ENCODE measurements around the gene SPATS2L.

SPATS2L gene

DNA sequence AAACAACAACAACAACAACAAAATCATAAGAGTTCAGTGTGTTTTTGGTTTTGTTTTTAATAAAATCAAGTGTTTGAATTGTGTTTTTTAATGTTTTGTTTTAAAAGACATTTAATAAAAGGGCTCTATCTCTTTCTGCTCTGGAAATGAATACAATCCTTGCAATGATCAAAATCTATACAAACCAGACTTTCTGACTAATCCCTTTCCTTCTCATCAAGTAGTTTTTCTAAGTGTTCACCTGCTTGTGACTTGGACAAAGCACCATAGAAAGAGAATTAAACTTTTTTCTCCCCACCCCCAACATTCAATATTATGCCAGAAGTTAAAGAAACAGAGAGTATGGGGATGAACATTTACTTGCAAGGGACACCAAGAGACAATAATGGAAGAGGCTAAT lies 142.0 kb downstream of the SPATS2L start:
- TF ChIP-seq, protein P1, sequence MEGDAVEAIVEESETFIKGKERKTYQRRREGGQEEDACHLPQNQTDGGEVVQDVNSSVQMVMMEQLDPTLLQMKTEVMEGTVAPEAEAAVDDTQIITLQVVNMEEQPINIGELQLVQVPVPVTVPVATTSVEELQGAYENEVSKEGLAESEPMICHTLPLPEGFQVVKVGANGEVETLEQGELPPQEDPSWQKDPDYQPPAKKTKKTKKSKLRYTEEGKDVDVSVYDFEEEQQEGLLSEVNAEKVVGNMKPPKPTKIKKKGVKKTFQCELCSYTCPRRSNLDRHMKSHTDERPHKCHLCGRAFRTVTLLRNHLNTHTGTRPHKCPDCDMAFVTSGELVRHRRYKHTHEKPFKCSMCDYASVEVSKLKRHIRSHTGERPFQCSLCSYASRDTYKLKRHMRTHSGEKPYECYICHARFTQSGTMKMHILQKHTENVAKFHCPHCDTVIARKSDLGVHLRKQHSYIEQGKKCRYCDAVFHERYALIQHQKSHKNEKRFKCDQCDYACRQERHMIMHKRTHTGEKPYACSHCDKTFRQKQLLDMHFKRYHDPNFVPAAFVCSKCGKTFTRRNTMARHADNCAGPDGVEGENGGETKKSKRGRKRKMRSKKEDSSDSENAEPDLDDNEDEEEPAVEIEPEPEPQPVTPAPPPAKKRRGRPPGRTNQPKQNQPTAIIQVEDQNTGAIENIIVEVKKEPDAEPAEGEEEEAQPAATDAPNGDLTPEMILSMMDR (IDR thresholded peaks at IDR 0.05; ENCODE audit: low read depth, low read length, missing control alignments), result no peak
- H3K4me3 ChIP-seq (ENCODE audit: low read depth, low read length), result no peak overlapping the region
- no peak for DNase-seq (ENCODE audit: low read depth)
- in situ Hi-C loops (cut with HindIII; ENCODE audit: low sequenced_read_pairs), result no loop called here

DNA sequence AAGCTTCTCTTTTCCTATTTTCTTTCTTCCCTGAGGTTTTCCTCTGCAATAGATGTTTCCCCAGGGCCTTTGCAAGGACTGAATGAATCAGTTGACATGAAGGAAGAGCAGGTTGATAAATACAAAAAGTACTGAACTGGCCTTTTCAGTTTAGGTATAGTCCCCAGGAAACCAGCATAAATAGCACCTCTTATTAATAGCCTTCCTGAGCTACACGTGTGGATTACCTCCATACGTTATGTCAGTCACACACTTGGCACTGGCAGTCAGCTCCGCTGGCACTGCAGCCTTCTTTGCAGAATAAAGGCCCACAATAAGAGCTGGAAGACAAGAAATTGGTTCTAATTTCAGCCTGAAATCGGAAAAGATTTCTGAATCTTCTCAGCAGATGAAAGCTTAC lies 142.7 kb downstream of the SPATS2L start:
- TF ChIP-seq, protein P1 (IDR thresholded peaks at IDR 0.05; ENCODE audit: low read depth, low read length, missing control alignments), result no peak
- in situ Hi-C loops (cut with HindIII; ENCODE audit: low sequenced_read_pairs), result no loop called here

DNA sequence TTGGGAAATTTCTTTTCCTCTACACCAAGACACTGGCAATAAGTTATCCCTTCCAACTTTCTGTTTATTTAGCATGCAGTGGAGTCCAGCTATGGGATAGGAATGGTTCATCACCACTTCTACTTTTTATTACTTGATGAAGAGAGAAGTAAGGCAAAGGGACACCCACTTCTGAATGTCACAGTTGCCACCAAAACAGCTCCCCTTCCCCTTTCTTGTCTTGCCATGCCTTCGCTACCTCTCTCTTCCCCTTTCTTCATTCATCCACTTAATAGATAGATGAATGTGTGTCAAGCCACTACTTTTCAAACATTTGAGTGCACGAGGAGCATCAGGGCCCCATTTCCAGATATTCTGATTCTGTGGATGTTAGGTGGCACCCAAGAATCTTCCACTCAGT lies 143.8 kb downstream of the SPATS2L start:
- TF ChIP-seq, protein P1 (IDR thresholded peaks at IDR 0.05; ENCODE audit: low read depth, low read length, missing control alignments), result no peak
- H3K4me3 ChIP-seq (ENCODE audit: low read depth, low read length), result no peak overlapping the region
- in situ Hi-C loops (cut with HindIII; ENCODE audit: low sequenced_read_pairs), result no loop called here
- DNase-seq (ENCODE audit: low read depth), result no peak

More for the DNA sequence above, 142.7 kb downstream of the SPATS2L start:
- no peak for DNase-seq (ENCODE audit: low read depth)
- no peak overlapping the region for H3K4me3 ChIP-seq (ENCODE audit: low read depth, low read length)

DNA sequence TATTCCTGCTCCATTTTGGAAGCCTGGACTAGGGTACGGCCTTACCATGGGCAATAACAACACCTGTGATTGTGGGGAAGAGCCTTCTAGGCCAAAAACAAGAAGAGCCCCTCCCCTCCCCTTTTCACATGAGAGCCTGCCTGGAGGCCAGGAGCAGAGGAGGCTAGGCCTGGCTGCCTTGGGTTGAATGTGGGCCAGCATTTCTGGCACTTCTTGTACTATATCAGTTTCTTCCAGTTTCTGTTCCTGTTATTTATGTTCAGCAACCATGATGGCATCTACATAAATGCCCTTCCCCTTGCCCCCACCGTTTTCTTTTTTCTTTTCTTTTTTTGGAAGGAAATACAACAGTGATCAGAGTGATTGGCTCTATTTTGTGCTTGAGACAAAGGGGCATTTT lies 145.0 kb downstream of the SPATS2L start:
- DNase-seq (ENCODE audit: low read depth), result no peak
- H3K4me3 ChIP-seq (ENCODE audit: low read depth, low read length), result no peak overlapping the region
- TF ChIP-seq, protein P1 (IDR thresholded peaks at IDR 0.05; ENCODE audit: low read depth, low read length, missing control alignments), result no peak
- in situ Hi-C loops (cut with HindIII; ENCODE audit: low sequenced_read_pairs), result no loop called here

DNA sequence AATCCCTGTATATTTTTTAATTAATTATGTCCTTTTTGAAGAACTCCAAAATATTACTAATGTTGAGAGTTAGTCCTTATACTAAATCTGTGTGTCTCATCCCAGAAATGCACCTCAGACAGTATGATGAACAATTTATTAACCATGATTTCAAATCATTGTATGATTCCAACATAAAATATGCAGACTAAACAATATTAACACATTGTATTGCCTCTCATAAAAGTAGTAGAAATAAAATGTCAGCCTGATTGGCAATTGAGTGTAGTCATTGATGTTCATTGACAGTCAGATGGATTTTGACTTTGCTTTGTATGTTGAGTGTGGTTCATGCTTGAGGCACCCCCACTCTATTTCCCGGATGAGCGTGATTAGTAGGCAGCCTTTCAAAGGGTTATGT lies 145.9 kb downstream of the SPATS2L start:
- in situ Hi-C loops (cut with HindIII; ENCODE audit: low sequenced_read_pairs), result no loop called here
- TF ChIP-seq, protein P1 (IDR thresholded peaks at IDR 0.05; ENCODE audit: low read depth, low read length, missing control alignments), result no peak
- no peak for DNase-seq (ENCODE audit: low read depth)
- no peak overlapping the region for H3K4me3 ChIP-seq (ENCODE audit: low read depth, low read length)

DNA sequence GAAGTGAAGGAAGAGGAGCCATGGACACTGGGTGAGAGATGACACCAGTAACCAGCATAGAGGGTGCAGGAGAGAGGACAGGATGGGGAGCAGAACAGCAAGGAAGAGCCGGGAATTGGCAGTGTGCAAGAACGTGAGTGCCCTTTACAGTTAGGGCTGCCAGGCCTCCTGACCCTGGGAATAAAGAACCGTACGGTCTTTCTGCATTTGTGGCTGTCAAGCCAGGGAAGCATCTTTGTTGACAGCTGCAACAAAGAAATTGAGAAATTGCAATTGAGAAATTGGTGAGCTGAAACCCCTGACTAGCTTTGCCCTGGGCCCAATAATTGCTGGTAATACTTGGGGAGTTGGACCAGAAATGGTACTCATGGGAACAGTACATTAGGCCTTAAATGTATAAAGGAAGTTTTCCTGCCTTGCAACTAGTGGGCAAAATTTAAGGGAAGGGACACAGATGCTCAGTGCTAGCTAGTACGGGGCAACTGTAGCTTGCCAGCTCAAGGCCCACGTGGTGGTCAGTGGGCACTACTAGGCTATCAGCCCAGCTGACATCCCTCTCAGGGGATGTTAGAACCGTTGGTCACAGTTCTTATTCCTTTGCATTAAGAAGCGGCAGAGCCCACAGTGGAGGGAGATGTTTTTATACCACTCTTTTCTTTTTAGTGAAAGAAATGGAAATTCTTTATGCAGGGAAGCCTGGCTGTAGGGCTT lies 146.8 kb downstream of the SPATS2L start:
- in situ Hi-C loops (cut with HindIII; ENCODE audit: low sequenced_read_pairs), result no loop called here
- DNase-seq (ENCODE audit: low read depth), result no peak
- TF ChIP-seq, protein P1 (IDR thresholded peaks at IDR 0.05; ENCODE audit: low read depth, low read length, missing control alignments), result no peak
- H3K4me3 ChIP-seq (ENCODE audit: low read depth, low read length), result no peak overlapping the region

All from astrocyte of the cerebellum (primary cell).